Erythroblast (primary cell): ENCODE data around the gene NTPCR.
"Not testable (repeated sequence)": the region's sequence is repeated elsewhere in the genome, so short reads cannot be mapped to it uniquely, and the experiment has no call there.

Source experiments
- DNase-seq, 2 experiments: peaks; one replicate each; lab custom pipeline; 2025; lab: John Stamatoyannopoulos, UW
- GATA1 ChIP-seq: IDR thresholded peaks from 2 replicates; pipeline ENCODE4 v1.6.1; 2011; ENCODE audit warnings: low read depth, mild to moderate bottlenecking, control low read depth, low read length, moderate library complexity
- POLR2A ChIP-seq: IDR thresholded peaks from 2 replicates; pipeline ENCODE4 v1.6.1; 2011; ENCODE audit warnings: mild to moderate bottlenecking, low read length

Gene NTPCR

GRCh38 chr1:232950197-232951176 lies at the start of gene NTPCR:
TSS of gene NTPCR (plus strand) at chr1:232950611. CDS start at chr1:232950711, 100 bp downstream.
- peak; percentile 74 for TF ChIP-seq POLR2A
- no peak for TF ChIP-seq GATA1
- peak; percentile 93 to 96 for DNase-seq

GRCh38 chr1:232900818-232901217 lies 49.6 kb upstream of the NTPCR start:
- TF ChIP-seq GATA1 (no peak), POLR2A (no peak)
- DNase-seq: no peak

- DNase-seq: no peak
- TF ChIP-seq POLR2A: no peak
- TF ChIP-seq GATA1: no peak
These were observed 49.2 kb upstream of the NTPCR start for GRCh38 chr1:232901255-232901654.

GRCh38 chr1:232902774-232903350 lies 47.5 kb upstream of the NTPCR start:
- TF ChIP-seq GATA1 (no peak), POLR2A (no peak)
- no peak for DNase-seq

- DNase-seq: no peak
- TF ChIP-seq POLR2A (no peak), GATA1 (no peak)
These were observed 46.3 kb upstream of the NTPCR start for GRCh38 chr1:232904131-232904530.

GRCh38 chr1:232904566-232904965 lies 45.8 kb upstream of the NTPCR start:
- TF ChIP-seq POLR2A: no peak
- no peak for TF ChIP-seq GATA1
- DNase-seq: peak; percentile 4

- TF ChIP-seq POLR2A (no peak), GATA1 (no peak)
- DNase-seq: no peak
These were observed 44.9 kb upstream of the NTPCR start for GRCh38 chr1:232905331-232906034.

- DNase-seq: no peak
- no peak for TF ChIP-seq GATA1
- no peak for TF ChIP-seq POLR2A
These were observed 44.0 kb upstream of the NTPCR start for GRCh38 chr1:232906441-232906840.

- no peak for DNase-seq
- TF ChIP-seq POLR2A (no peak), GATA1 (no peak)
These were observed 41.6 kb upstream of the NTPCR start for GRCh38 chr1:232908831-232909230.

GRCh38 chr1:232909752-232910151 lies 40.7 kb upstream of the NTPCR start:
- DNase-seq: no peak
- no peak for TF ChIP-seq POLR2A
- TF ChIP-seq GATA1: no peak

GRCh38 chr1:232911027-232911599 lies 39.3 kb upstream of the NTPCR start:
- TF ChIP-seq GATA1 (no peak), POLR2A (no peak)
- no peak for DNase-seq

GRCh38 chr1:232912845-232913580 lies 37.4 kb upstream of the NTPCR start:
- TF ChIP-seq POLR2A (no peak), GATA1 (no peak)
- DNase-seq: no peak

- DNase-seq: not testable (repeated sequence)
These were observed 36.1 kb upstream of the NTPCR start for GRCh38 chr1:232914271-232914670.
